ENCODE results near the gene CSF3R.

DNA sequence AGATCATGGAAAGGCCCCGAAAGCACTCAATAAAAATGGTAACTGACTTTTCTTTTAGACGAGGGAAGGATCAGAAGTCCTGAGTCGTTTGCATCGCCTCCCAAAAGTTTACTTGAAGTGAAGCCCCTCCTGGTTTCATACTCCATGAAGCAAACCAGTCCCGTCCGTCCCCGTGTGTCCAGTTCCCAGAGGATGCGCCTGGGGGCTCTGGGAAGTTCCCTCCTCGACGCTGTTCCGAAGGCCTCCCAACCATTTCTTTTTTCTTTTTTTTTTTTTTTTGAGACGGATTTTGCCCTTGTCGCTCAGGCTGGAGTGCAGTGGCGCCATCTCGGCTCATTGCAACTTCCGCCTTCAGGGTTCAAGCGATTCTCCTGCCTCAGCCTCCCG, 31.8 kb downstream of the CSF3R start:
- TF ChIP-seq EZH2 (IDR thresholded peaks at IDR 0.05; ENCODE audit: low read length, unreplicated experiment) = no peak
- TF ChIP-seq, protein P1, sequence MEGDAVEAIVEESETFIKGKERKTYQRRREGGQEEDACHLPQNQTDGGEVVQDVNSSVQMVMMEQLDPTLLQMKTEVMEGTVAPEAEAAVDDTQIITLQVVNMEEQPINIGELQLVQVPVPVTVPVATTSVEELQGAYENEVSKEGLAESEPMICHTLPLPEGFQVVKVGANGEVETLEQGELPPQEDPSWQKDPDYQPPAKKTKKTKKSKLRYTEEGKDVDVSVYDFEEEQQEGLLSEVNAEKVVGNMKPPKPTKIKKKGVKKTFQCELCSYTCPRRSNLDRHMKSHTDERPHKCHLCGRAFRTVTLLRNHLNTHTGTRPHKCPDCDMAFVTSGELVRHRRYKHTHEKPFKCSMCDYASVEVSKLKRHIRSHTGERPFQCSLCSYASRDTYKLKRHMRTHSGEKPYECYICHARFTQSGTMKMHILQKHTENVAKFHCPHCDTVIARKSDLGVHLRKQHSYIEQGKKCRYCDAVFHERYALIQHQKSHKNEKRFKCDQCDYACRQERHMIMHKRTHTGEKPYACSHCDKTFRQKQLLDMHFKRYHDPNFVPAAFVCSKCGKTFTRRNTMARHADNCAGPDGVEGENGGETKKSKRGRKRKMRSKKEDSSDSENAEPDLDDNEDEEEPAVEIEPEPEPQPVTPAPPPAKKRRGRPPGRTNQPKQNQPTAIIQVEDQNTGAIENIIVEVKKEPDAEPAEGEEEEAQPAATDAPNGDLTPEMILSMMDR (conservative IDR thresholded peaks at IDR 0.05; ENCODE audit: low read depth, low read length) = no peak

All from PC-3 (cell line).